ENCODE data around the gene USP54. TPM values are rescaled to one million over a fixed set of nuclear protein-coding genes. Genes with fewer than 3 reads are reported as not detected.
A peak's percentile ranks its signal among the peaks of the same experiment; 100 is the strongest.

USP54 gene
- total RNA-seq, 1 experiment from 2014 or later, result 37.9 TPM

GRCh38 chr10:73506491-73506890 lies 84.7 kb downstream of the USP54 start:
- H3K9ac ChIP-seq (ENCODE audit: extremely low read depth, insufficient read length, low read length), result no peak overlapping the region
- no peak overlapping the region for H2AFZ ChIP-seq (ENCODE audit: low read length)
- H3K27ac ChIP-seq (ENCODE audit: insufficient read length, low read depth, low read length), result no peak overlapping the region
- H3K4me2 ChIP-seq (ENCODE audit: insufficient read depth, insufficient read length, low read length), result no peak overlapping the region
- Mint-ChIP-seq H3K36me3 (ENCODE audit: insufficient read depth in 1 of 3, low read depth in 3 of 3) (peaks cover 9 to 18% (median 15%) of the 10 kb centered on the region in 3 experiments; a peak in 6 of 7 replicates), H3K27ac (peak overlapping the region in 1 of 3 experiments; percentile 99; a peak in 3 of 7 replicates), H3K4me1 (peaks cover 21 to 22% of the 10 kb centered on the region in 2 experiments), H3K27me3 (ENCODE audit: low read depth) (no peaks in the 10 kb centered on the region), H3K9me3 (no peaks in the 10 kb centered on the region), H3K4me3 (0 out of 5 replicates have a peak overlapping the region, but pooled peaks of 1 of the 2 experiments have one; percentile 28)
- no peak for DNase-seq
- H3T11ph ChIP-seq (ENCODE audit: low read length), result no peak overlapping the region
- H4K8ac ChIP-seq (replicated peaks; ENCODE audit: insufficient read length, low read depth, low read length), result no peak overlapping the region
- H3K27me3 ChIP-seq (ENCODE audit: insufficient read depth, low read length), result no peaks in the 10 kb centered on the region
- no peaks in the 10 kb centered on the region for H4K20me1 ChIP-seq (ENCODE audit: control insufficient read depth, insufficient read depth, insufficient read length)
- no peak overlapping the region for H2BK12ac ChIP-seq (ENCODE audit: insufficient read length, low read depth, low read length)
- no peak overlapping the region for H2BK20ac ChIP-seq (ENCODE audit: low read depth, low read length, poor library complexity, severe bottlenecking)
- no peak overlapping the region for H3K56ac ChIP-seq (ENCODE audit: insufficient read length, low read depth, low read length)
- no peak overlapping the region for H2BK15ac ChIP-seq (ENCODE audit: low read depth, low read length)
- H3K79me1 ChIP-seq (ENCODE audit: insufficient read depth, low read depth, low read length, poor library complexity, severe bottlenecking), result no peaks in the 10 kb centered on the region
- H4K91ac ChIP-seq (ENCODE audit: insufficient read length, low read depth, low read length), result no peak overlapping the region
- H2BK120ac ChIP-seq (ENCODE audit: low read depth, low read length, poor library complexity, severe bottlenecking), result no peak overlapping the region
- H3K18ac ChIP-seq (ENCODE audit: insufficient read length, low read depth, low read length), result no peak overlapping the region
- no peaks in the 10 kb centered on the region for H3K23me2 ChIP-seq (ENCODE audit: insufficient read length, low read depth, low read length, poor library complexity, severe bottlenecking)
- H2AK5ac ChIP-seq (ENCODE audit: insufficient read length, low read length), result no peak overlapping the region
- WGBS (ENCODE audit: extremely low coverage, insufficient read length, low lambda C conversion rate), result no CpG with 5 or more reads among the region's 1 CpG
- no peak overlapping the region for H3K14ac ChIP-seq (ENCODE audit: insufficient read depth, low read length)
- no peaks in the 10 kb centered on the region for H3K79me2 ChIP-seq (ENCODE audit: insufficient read depth, low read length)
- H3K23ac ChIP-seq (ENCODE audit: insufficient read length, low read depth, low read length), result no peak overlapping the region
- no peak overlapping the region for H2BK5ac ChIP-seq (ENCODE audit: insufficient read length, low read length)
- H3K4me1 ChIP-seq (ENCODE audit: insufficient read depth, low read length), result no peaks in the 10 kb centered on the region; the same call in 1 of the 2 replicates
- TF ChIP-seq CTCF (conservative IDR thresholded peaks at IDR 0.05), result no peak
- no peak overlapping the region for H4K5ac ChIP-seq (ENCODE audit: insufficient read length, low read depth, low read length)
- H3K4ac ChIP-seq (ENCODE audit: low read depth, low read length), result no peak overlapping the region
- no peaks in the 10 kb centered on the region for H3K9me3 ChIP-seq (ENCODE audit: control insufficient read depth, low read depth, low read length)

Measured in H9 (cell line).